ENCODE data around the gene ATL3.

ATL3 gene

DNA sequence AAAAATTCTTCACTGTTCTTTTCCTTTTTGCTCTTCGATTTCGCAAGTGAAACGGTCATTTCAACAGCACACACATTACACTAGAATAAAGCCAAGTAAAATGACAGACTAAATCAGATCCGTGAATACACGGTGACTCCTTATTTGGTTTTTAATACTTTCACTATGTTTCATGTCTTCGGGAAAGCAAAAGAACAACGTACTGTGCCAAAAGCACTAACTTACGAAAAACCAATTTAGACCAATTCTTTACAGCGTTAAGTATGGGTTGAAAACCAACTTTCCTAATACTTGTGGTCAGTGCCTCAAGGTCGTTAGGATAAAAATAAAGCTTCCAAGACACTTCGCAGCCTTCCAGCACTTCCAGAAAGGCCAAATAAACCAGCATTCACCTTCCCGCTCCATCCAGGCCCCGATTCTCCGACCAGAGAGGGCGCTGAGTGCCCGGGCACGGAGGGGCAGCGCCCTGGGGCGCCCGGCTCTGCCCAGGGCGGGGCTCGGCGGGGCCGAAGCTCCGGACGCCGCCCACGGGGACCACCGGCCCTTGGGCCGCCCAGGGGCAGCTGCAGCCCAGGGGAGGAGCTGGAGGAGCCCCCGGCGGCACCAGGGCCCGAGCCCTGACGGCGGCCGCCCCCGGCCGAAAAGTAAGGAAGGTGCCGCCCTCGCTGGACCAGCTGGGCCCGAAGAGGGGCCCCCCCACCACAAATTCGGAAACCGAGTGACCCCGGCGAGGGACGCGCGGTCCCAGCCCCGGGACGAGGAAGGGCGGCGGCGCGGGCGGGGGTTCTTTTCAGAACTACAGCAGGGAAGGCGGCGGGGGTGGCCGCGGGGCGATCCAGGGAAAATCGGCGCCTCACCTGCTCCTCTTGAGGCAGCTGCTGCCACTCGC lies 499 bp downstream of the ATL3 start:
- in situ Hi-C loops (cut with HindIII; ENCODE audit: low sequenced_read_pairs) = no loop called here
- peak; percentile 69 for DNase-seq (ENCODE audit: low read depth, low spot score)
- H3K4me3 ChIP-seq (ENCODE audit: low read depth, low read length) = peak overlapping the region; percentile 72
- TF ChIP-seq, protein P1, sequence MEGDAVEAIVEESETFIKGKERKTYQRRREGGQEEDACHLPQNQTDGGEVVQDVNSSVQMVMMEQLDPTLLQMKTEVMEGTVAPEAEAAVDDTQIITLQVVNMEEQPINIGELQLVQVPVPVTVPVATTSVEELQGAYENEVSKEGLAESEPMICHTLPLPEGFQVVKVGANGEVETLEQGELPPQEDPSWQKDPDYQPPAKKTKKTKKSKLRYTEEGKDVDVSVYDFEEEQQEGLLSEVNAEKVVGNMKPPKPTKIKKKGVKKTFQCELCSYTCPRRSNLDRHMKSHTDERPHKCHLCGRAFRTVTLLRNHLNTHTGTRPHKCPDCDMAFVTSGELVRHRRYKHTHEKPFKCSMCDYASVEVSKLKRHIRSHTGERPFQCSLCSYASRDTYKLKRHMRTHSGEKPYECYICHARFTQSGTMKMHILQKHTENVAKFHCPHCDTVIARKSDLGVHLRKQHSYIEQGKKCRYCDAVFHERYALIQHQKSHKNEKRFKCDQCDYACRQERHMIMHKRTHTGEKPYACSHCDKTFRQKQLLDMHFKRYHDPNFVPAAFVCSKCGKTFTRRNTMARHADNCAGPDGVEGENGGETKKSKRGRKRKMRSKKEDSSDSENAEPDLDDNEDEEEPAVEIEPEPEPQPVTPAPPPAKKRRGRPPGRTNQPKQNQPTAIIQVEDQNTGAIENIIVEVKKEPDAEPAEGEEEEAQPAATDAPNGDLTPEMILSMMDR (IDR thresholded peaks at IDR 0.05; ENCODE audit: low read depth, low read length) = peak; percentile 56

DNA sequence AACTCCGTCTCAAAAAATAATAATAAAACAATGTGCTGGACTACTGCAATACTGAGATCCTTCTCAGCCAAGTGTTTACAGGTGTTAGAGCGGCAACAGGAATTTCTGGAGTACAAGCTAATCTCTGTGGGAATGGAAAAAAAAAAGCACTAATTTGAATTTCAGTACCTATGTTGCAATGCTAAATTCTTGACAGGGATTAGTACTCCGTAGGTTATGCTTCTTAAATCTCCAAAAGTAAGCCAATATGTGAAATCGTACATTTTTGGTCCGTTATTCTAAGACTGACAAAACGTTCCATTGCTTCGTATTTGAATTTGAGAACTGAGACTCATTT lies 1.1 kb downstream of the ATL3 start:
- no peak for DNase-seq (ENCODE audit: low read depth, low spot score)
- H3K4me3 ChIP-seq (ENCODE audit: low read depth, low read length) = peak overlapping the region; percentile 72
- in situ Hi-C loops (cut with HindIII; ENCODE audit: low sequenced_read_pairs) = no loop called here
- TF ChIP-seq, protein P1 (IDR thresholded peaks at IDR 0.05; ENCODE audit: low read depth, low read length) = no peak

DNA sequence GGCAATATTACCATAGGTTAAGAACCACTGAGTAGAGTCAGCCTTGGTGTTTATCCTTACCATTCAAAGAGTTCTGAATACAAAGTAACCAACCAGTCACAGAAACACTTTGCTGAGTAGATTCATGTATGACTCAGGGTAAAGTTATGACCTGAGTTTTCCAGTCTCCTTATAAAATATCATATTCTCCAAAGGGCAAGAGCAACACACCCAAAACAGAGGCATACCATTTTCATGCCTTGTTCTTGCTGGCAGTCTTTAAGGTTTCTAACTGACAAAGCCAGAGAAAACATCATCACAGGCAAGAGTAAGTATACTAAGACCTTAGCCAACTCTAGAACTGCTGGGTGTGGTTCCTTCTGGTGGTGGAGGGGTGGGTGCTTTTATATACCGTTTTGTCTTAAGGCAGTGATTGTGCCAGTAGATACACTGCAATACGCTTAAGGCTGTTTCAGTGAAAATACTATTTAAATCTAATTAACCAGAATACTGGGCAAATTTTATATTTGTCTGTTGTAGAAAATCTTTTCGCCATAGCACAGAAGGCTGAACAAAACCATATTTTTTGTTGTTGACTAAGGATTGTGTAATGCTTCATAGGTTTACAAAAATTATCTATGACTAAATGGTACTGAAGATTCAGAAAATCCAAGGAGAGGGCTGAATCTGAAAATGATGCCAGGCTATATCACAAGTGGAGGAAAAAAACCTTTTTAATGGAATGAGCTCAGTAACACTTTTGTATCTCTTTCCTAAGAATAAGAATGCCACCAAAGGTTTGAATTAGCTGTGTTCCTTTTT lies 3.0 kb downstream of the ATL3 start:
- TF ChIP-seq, protein P1 (IDR thresholded peaks at IDR 0.05; ENCODE audit: low read depth, low read length) = no peak
- no peak overlapping the region for H3K4me3 ChIP-seq (ENCODE audit: low read depth, low read length)
- peak; percentile 94 for DNase-seq (ENCODE audit: low read depth, low spot score)
- in situ Hi-C loops (cut with HindIII; ENCODE audit: low sequenced_read_pairs) = no loop called here

DNA sequence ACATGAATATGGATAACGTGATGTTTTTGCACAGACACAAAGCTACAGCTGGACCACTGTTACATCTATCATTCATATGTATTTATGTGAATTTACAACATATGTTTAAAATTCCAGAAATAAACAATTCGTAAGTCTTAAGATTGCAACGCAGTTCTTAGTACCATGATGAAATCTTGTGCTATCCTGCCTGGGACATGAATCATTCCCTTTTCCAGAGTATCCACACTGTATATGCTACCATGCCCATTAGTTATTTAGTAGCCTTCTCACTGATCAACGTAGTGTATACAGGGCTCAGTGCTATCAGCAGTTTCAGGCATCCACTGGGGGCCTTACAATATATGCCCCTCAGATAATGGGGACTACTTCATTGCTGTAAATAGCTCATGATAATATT lies 4.3 kb downstream of the ATL3 start:
- no peak for DNase-seq (ENCODE audit: low read depth, low spot score)
- in situ Hi-C loops (cut with HindIII; ENCODE audit: low sequenced_read_pairs) = no loop called here
- TF ChIP-seq, protein P1 (IDR thresholded peaks at IDR 0.05; ENCODE audit: low read depth, low read length) = no peak
- H3K4me3 ChIP-seq (ENCODE audit: low read depth, low read length) = no peak overlapping the region

DNA sequence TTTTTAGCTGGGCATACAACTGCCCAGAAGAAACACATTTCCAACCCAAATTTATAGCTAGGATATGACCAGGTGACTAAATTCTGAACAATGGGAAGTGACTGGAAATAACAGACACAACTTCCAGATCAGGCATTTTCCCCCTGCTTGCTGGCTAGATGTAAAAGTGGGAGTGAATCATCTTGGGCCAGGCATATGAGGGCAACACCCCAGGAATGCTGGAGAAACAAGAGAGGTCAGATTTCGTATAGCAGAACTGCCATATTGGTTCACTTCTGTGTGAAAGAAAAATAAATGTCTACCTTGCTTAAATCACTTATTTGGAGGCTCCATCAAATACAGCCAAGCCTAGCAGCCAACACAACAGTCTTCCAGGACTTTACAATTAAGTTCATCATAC lies 7.4 kb downstream of the ATL3 start:
- in situ Hi-C loops (cut with HindIII; ENCODE audit: low sequenced_read_pairs) = no loop called here
- TF ChIP-seq, protein P1 (IDR thresholded peaks at IDR 0.05; ENCODE audit: low read depth, low read length) = no peak
- DNase-seq (ENCODE audit: low read depth, low spot score) = peak; percentile 73
- no peak overlapping the region for H3K4me3 ChIP-seq (ENCODE audit: low read depth, low read length)

DNA sequence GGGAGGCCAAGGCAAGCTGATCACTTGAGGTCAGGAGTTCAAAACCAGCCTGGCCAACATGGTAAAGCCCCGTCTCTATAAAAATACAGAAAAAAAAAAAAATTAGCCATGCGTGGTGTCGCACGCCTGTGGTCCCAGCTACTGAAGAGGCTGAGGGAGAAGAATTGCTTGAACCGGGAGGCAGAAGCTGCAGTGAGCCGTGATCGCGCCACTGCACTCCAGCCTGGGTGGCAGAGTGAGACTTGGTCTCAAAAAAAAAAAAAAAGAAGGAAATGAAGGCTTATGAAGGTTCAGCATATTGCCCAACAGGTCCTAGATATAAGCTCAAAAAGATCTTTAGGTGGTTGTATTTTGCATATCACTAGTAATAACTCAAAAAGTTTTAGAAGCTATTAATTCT lies 10.2 kb downstream of the ATL3 start:
- no peak overlapping the region for H3K4me3 ChIP-seq (ENCODE audit: low read depth, low read length)
- TF ChIP-seq, protein P1 (IDR thresholded peaks at IDR 0.05; ENCODE audit: low read depth, low read length) = no peak
- in situ Hi-C loops (cut with HindIII; ENCODE audit: low sequenced_read_pairs) = no loop called here
- no peak for DNase-seq (ENCODE audit: low read depth, low spot score)

All from astrocyte of the spinal cord (primary cell).